HCT116 (cell line): Measurements from ENCODE around the gene TNFSF8.

ENCODE experiments used
- EZH2 ChIP-seq: fragments of 200-600 bp; sonication (generic); IDR thresholded peaks from 2 replicates; pipeline ENCODE4 v1.6.1; 2017; ENCODE audit warnings: antibody characterized with exemption, mixed run types
- POLR2AphosphoS5 ChIP-seq: IDR thresholded peaks from 2 replicates; pipeline ENCODE4 v1.6.1; 2011; ENCODE audit warnings: mild to moderate bottlenecking, low read depth, low read length, moderate library complexity
- SIN3A ChIP-seq: IDR thresholded peaks from 2 replicates; pipeline ENCODE4 v1.6.1; 2012; ENCODE audit warnings: low read depth
- ZNF274 ChIP-seq: fragments of 200-500 bp; sonication (Bioruptor generic); IDR thresholded peaks from 2 replicates; pipeline ENCODE4 v1.6.1; 2014; ENCODE audit warnings: mild to moderate bottlenecking, low read depth, low read length, inconsistent platforms
- TF ChIP-seq, protein P1 (sequence below): IDR thresholded peaks from 2 replicates; pipeline ENCODE4 v1.6.1; 2011; ENCODE audit warnings: mild to moderate bottlenecking, low read length, moderate library complexity; ENCODE audit not compliant: insufficient replicate concordance; ENCODE audit errors: extremely low read depth
- TF ChIP-seq, protein P2 (sequence below), 3 experiments: fragments of 200-600 bp in 1 of 3; sonication (generic) in 1 of 3; IDR thresholded peaks in 2 of 3; conservative IDR thresholded peaks in 1 of 3; 2 replicates each; pipeline ENCODE4 v1.5.1; 2012 to 2017; ENCODE audit warnings: low read depth in 2 of 3, low read length in 2 of 3, antibody characterized with exemption in 1 of 3, borderline replicate concordance in 1 of 3, control low read depth in 1 of 3, mild to moderate bottlenecking in 1 of 3, mixed read lengths in 1 of 3, mixed run types in 1 of 3, moderate library complexity in 1 of 3; ENCODE audit not compliant: insufficient read depth in 1 of 3
- TF ChIP-seq, protein P3 (sequence below): IDR thresholded peaks from 2 replicates; pipeline ENCODE4 v1.6.1; 2012
- TF ChIP-seq, protein P4 (sequence below): IDR thresholded peaks from 2 replicates; pipeline ENCODE4 v1.6.1; 2012

DNA sequence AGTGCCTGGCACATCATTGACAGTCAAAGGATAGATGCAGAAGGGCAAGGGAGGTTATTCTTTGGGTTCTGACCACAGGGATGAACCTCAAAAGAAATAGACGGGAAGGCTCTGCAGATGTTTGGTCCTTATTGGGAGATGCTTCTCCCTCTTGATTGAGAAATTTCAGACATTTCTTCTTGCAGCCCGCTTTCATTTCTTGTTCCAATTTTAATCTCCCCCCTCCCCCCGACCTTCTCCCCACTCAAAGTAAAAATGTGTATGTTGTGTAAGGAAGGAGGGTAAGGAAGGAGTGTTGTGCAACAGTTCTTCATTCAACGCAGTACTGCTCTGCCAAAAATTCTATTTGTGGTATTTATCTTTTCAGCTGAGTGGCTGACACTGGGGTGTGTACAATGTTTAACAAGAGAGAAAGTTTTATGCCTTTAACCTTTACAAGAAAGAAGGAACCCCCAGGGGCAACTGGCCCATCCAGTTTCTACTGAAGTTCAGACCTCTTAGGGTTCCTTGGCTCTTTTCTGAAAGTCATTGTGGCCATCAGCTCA is 78.3 kb downstream of the TNFSF8 start:
- TF ChIP-seq, protein P1, sequence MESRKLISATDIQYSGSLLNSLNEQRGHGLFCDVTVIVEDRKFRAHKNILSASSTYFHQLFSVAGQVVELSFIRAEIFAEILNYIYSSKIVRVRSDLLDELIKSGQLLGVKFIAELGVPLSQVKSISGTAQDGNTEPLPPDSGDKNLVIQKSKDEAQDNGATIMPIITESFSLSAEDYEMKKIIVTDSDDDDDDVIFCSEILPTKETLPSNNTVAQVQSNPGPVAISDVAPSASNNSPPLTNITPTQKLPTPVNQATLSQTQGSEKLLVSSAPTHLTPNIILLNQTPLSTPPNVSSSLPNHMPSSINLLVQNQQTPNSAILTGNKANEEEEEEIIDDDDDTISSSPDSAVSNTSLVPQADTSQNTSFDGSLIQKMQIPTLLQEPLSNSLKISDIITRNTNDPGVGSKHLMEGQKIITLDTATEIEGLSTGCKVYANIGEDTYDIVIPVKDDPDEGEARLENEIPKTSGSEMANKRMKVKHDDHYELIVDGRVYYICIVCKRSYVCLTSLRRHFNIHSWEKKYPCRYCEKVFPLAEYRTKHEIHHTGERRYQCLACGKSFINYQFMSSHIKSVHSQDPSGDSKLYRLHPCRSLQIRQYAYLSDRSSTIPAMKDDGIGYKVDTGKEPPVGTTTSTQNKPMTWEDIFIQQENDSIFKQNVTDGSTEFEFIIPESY = no peak
- no peak for TF ChIP-seq ZNF274
- TF ChIP-seq, protein P2, sequence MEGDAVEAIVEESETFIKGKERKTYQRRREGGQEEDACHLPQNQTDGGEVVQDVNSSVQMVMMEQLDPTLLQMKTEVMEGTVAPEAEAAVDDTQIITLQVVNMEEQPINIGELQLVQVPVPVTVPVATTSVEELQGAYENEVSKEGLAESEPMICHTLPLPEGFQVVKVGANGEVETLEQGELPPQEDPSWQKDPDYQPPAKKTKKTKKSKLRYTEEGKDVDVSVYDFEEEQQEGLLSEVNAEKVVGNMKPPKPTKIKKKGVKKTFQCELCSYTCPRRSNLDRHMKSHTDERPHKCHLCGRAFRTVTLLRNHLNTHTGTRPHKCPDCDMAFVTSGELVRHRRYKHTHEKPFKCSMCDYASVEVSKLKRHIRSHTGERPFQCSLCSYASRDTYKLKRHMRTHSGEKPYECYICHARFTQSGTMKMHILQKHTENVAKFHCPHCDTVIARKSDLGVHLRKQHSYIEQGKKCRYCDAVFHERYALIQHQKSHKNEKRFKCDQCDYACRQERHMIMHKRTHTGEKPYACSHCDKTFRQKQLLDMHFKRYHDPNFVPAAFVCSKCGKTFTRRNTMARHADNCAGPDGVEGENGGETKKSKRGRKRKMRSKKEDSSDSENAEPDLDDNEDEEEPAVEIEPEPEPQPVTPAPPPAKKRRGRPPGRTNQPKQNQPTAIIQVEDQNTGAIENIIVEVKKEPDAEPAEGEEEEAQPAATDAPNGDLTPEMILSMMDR (IDR thresholded peaks at IDR 0.05 in 2 of 3, conservative IDR thresholded peaks at IDR 0.05 in 1 of 3; ENCODE audit: borderline replicate concordance in 1 of 3, insufficient read depth in 1 of 3, low read depth in 2 of 3, low read length in 2 of 3) = no peak
- TF ChIP-seq, protein P3, sequence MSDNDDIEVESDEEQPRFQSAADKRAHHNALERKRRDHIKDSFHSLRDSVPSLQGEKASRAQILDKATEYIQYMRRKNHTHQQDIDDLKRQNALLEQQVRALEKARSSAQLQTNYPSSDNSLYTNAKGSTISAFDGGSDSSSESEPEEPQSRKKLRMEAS = no peak
- TF ChIP-seq SIN3A = no peak
- TF ChIP-seq, protein P4, sequence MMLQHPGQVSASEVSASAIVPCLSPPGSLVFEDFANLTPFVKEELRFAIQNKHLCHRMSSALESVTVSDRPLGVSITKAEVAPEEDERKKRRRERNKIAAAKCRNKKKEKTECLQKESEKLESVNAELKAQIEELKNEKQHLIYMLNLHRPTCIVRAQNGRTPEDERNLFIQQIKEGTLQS = no peak
- no peak for TF ChIP-seq POLR2AphosphoS5
- no peak for TF ChIP-seq EZH2
